Measurements from ENCODE around the gene EPHB2.

The EPHB2 gene

GRCh38 chr1:22865736-22866135 lies 155.1 kb downstream of the EPHB2 start:
- no peak for DNase-seq

GRCh38 chr1:22866868-22867267 lies 156.2 kb downstream of the EPHB2 start:
- no peak for DNase-seq

- DNase-seq, result no peak
These were observed 157.7 kb downstream of the EPHB2 start for GRCh38 chr1:22868331-22868730.

GRCh38 chr1:22869325-22869724 lies 158.7 kb downstream of the EPHB2 start:
- DNase-seq, result no peak

DNA sequence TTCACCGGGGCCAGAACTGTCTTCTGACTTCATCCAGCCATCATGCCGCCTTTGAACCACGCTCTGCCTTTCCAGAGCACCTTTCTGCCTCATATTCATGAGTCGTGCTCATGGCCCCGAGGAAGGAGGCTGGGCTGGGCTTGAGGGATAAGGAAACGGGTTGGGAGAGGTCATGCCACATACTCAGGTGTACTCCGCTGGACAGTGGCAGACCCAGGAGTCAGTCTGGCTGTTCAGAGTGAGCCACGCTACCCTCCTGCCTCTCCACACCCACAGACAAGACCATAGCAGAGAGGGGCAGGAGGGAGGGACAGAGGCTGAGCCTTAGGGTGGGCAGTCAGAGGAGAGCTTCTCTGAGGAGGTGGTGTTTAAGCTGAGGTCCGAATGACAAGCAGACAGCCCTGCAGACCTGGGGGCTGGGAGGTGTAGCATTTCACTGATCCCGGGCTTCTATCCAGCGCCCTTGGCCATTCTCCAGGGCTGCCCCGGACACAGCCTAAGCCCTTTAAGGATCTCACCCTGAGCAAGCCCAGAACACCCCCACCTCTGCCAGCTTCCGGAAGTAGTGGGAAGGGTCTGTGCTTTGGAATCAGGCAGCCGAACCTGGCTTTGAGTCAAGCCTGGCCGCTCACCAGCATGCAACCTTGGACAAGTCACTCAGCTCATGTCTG lies 159.7 kb downstream of the EPHB2 start:
- DNase-seq, result peak; percentile 71

DNA sequence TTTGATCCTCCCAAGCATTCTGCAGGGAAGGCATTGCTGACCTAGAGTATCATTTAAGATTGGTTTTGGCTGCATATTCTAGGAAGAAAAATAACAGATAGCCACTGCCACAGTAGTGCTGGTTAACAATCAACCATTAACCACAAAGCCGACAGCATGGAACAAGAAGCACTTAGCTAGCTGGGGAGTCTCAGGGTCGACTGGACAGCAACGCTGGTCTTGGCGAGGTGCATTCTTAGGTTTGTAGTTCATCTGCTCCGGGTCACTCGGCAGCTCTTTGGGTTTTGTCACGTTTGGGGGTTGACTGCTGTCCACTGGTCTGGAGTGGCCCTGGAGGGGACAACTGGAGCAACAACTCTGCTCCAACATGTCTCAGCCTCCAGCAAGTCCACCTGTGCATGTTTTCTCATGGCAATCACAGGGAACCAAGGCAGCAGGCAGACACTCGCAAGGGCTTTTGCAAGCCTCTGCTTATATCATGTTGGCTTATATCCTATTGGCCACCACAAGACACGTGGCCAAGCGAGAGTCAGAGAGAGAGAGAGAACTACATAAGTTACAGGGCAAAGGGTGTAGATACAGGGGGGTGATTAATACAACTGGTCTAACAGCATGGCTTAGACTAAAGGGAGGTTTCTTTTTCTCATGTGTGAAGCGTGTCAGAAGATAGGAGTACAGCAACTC lies 162.5 kb downstream of the EPHB2 start:
- DNase-seq, result no peak

- no peak for DNase-seq
These were observed 164.1 kb downstream of the EPHB2 start for GRCh38 chr1:22874785-22875184.

DNA sequence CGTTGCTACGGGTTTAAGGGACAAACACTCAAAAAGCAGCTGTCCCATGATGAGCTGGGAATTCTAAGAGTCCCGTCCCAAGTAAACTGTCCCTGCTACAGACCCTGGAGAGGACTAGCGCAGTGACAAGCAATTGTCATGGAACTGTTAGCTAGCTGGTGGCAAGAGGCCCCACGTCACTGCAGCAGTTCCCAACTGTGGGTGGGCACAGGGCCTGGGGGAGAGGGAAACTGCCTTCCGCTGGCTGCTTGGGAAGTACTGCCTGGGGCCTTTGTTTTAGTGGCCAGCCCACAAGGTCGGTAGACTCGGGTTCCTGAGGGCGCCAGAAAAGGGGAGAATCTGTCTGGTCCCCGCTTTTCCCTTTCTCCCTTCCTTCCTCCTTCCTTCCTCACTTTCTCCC lies 164.6 kb downstream of the EPHB2 start:
- no peak for DNase-seq

GRCh38 chr1:22875841-22876240 lies 165.2 kb downstream of the EPHB2 start:
- DNase-seq, result no peak

- no peak for DNase-seq
These were observed 165.9 kb downstream of the EPHB2 start for GRCh38 chr1:22876359-22877111.

DNA sequence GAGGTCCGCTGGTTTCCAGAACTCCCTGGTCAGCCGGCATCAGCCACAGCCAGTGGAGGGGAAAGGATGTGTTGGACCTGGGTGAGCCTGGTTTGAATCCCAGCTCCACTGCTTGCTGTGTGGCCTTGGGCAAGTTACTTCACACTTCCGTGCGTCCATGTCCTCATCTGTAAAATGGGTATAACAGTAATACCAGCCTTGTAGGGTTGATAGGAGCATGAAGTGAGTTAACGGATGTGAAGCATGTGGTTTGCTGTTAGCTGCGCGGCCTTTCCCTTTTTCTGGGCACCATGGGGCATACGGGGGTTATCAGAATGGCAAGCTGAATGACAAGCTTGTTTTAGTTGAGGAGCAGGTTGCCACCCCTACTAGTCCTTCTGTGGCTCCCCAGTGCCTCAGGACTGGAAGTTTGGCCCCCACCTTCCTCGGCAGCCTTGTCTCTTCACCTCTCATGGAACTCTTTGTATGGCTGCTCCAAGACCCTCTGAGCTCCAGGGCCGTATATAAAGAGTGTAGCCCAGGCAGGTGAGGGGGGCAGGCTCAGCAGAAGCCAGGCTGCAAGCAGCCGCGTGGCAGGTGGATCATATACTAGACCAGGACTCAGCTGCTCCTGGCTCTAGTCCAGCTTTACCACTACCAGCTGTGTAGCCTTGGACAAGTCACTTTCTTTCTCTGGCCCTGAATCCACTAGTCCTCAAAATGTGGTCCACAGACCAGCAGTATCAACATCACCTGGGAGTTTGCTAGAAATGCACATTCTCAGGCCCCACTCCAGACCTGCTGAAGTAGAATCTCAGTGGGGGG lies 166.7 kb downstream of the EPHB2 start:
- no peak for DNase-seq

DNA sequence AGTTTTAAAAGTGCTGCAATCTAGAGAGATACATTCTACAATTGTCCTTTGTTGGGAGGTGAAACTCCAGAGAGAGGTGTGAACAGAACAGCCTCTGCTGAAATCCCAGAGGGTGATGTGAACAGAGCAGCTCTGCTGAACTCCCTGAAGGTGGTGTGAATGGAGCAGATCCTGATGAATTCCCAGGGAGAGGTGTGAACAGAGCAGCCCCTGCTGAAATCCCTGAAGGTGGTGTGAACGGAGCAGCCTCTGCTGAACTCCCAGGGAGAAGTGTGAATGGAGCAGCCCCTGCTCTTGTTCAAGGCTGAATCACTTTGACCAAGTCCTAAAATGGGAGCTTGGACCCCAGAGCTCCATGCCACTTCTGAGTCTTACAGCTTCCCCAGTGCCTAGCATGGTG lies 167.3 kb downstream of the EPHB2 start:
- no peak for DNase-seq

- peak; percentile 15 for DNase-seq
These were observed 168.0 kb downstream of the EPHB2 start for GRCh38 chr1:22878626-22879025.

DNA sequence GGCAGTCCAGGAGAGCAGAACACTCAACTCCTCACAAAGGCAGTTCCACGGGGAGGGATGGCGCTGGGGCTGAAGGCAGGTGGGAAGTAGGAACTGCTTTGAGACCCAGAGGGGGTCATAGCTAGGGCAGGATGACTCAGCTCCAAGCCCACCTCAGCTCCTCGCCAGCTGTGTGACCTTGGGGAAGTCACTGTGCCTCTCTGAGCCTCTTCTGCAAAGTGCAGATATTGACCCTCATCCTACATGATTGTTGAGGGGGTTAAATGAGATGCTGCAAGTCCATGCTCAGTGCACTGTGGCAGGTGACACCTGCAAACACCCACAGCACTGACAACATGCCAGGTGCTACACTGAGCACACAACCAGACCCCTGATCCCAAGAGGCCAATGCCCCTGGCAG lies 168.8 kb downstream of the EPHB2 start:
- DNase-seq, result no peak

- DNase-seq, result no peak
These were observed 169.5 kb downstream of the EPHB2 start for GRCh38 chr1:22880174-22880601.

- DNase-seq, result no peak
These were observed 172.8 kb downstream of the EPHB2 start for GRCh38 chr1:22883406-22883805.

GRCh38 chr1:22884806-22885530 lies 174.3 kb downstream of the EPHB2 start:
- DNase-seq, result no peak

DNA sequence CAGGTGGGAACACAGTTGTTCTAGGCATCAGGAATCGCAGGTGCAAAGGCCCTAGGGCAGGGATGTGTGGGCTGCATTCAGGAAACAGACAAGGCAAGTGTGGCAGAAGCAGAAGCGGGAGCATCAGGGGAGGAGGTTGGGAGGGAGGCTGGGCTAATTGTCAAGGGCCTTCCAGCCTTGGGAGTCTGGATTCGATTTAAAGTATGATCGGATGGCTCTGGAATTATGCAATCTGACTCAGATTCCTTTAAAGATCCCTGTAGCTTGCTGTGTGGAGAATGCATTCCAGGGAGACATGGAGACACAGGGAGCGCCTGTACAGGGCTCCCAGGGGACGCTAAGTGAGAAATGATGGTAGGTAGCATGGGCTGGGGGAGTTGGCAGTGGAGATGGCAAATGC lies 175.6 kb downstream of the EPHB2 start:
- DNase-seq, result no peak

DNA sequence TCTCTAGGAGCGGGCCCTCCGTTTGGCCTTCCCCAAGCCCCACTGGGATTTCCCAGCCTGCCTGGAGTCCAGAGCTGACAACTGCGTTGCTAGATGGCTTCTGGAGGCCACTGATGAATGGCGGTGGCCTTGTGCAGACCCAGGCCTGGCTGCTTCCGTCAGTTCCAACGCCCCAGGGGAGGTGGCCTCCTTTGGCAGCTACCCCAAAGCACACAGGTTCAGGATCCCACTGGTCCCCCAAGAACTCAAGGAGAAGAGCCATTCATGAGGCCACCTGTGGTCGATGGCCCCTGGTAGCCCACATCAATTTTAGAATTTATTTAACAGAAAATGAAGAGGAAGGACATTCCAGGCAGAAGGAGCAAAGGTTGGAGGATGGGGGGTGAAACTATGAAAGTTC lies 176.9 kb downstream of the EPHB2 start:
- no peak for DNase-seq

GRCh38 chr1:22888320-22889075 lies 177.9 kb downstream of the EPHB2 start:
- no peak for DNase-seq

DNA sequence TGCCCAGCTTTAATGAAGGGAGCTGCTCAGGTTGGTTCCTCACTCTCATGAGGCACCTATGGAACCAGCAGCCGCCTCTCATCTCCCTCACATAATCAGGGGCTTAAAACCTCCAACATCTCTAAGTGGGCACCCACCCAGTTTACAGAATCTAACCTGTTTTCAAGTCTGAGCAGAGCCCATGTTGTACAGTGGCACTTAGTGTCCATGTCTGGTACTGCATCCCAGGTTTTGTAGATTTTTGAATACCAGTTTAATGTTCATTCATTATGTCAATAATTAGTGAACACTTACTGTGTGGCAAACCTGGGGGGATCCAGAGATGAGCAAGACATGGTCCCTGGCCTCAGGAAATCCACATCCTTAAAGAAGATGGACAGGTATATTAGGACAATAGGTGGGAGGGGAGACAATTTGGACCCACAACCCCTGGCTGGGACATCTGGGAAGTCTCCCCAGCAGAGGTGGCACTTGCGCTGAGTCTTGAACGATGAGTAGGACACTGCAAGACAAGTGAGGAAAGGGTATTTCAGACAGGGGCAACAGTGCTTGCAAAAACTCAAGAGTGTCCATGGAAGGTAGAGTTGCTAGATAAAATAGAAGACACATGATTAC lies 178.7 kb downstream of the EPHB2 start:
- peak; percentile 14 for DNase-seq

Measured in DMS79 treated with DMSO at 0.1 percent for 48 hours (cell line).